Trophoblast cell (in vitro differentiated cells and primary cell): Measurements from ENCODE around the gene SF3A2.

Experiments
- DNase-seq, 2 donors: peaks; one replicate each; pipeline ENCODE4 v3.0.0-alpha.2; 2016
- H2AFZ ChIP-seq: 2 replicates; pipeline ENCODE4 v1.6.1; 2013; ENCODE audit warnings: low read length, moderate library complexity, mild to moderate bottlenecking; ENCODE audit not compliant: insufficient read depth, poor library complexity
- H2AK5ac ChIP-seq: 2 replicates; pipeline ENCODE4 v1.6.1; 2013; ENCODE audit warnings: mild to moderate bottlenecking, low read length
- H2BK120ac ChIP-seq: 2 replicates; pipeline ENCODE4 v1.6.1; 2013; ENCODE audit warnings: low read length, mild to moderate bottlenecking, moderate library complexity; ENCODE audit not compliant: insufficient read depth, poor library complexity
- H2BK12ac ChIP-seq: 2 replicates; pipeline ENCODE4 v1.6.1; 2013; ENCODE audit warnings: mild to moderate bottlenecking, low read length, moderate library complexity
- H2BK5ac ChIP-seq: 2 replicates; pipeline ENCODE4 v1.6.1; 2013; ENCODE audit warnings: low read length, low read depth, moderate library complexity, mild to moderate bottlenecking; ENCODE audit not compliant: poor library complexity
- H3K14ac ChIP-seq: 2 replicates; pipeline ENCODE4 v1.6.1; 2013; ENCODE audit warnings: mild to moderate bottlenecking, low read length
- H3K18ac ChIP-seq: 2 replicates; pipeline ENCODE4 v1.6.1; 2013; ENCODE audit warnings: mild to moderate bottlenecking, low read length
- H3K23ac ChIP-seq: 2 replicates; pipeline ENCODE4 v1.6.1; 2013; ENCODE audit warnings: low read length
- H3K27ac ChIP-seq: 2 replicates; pipeline ENCODE4 v1.5.1; 2013; ENCODE audit warnings: low read depth, mild to moderate bottlenecking, inconsistent platforms, low read length, moderate library complexity
- H3K27me3 ChIP-seq: 2 replicates; pipeline ENCODE4 v1.6.1; 2013; ENCODE audit warnings: inconsistent platforms, mild to moderate bottlenecking, low read length, moderate library complexity; ENCODE audit not compliant: insufficient read depth
- H3K36me3 ChIP-seq, 2 experiments: 1 replicate in 1 of 2; 2 replicates in 1 of 2; pipeline ENCODE4 v1.6.1; 2013; ENCODE audit warnings: low read length in 2 of 2, mild to moderate bottlenecking in 2 of 2, moderate library complexity in 1 of 2; ENCODE audit not compliant: insufficient read depth in 2 of 2, control insufficient read depth in 1 of 2
- H3K4ac ChIP-seq: 2 replicates; pipeline ENCODE4 v1.6.1; 2013; ENCODE audit warnings: low read depth, mild to moderate bottlenecking, low read length, moderate library complexity
- H3K4me1 ChIP-seq, 2 experiments: 1 replicate in 1 of 2; 2 replicates in 1 of 2; pipeline ENCODE4 v1.6.1; 2013; ENCODE audit warnings: low read length in 2 of 2, mild to moderate bottlenecking in 2 of 2, moderate library complexity in 1 of 2; ENCODE audit not compliant: insufficient read depth in 2 of 2, control insufficient read depth in 1 of 2
- H3K4me2 ChIP-seq: 2 replicates; pipeline ENCODE4 v1.6.1; 2013; ENCODE audit warnings: inconsistent platforms, mild to moderate bottlenecking, low read length, moderate library complexity
- H3K4me3 ChIP-seq: 2 replicates; pipeline ENCODE4 v1.5.1; 2013; ENCODE audit warnings: mild to moderate bottlenecking, low read depth, low read length, inconsistent platforms
- H3K79me1 ChIP-seq: one replicate; pipeline ENCODE4 v1.6.1; 2013; ENCODE audit warnings: low read length
- H3K79me2 ChIP-seq: 2 replicates; pipeline ENCODE4 v1.6.1; 2013; ENCODE audit warnings: low read length, mild to moderate bottlenecking; ENCODE audit not compliant: control insufficient read depth, insufficient read depth, poor library complexity
- H3K9ac ChIP-seq: 2 replicates; pipeline ENCODE4 v1.6.1; 2013; ENCODE audit warnings: mild to moderate bottlenecking, low read length
- H3K9me3 ChIP-seq: 2 replicates; pipeline ENCODE4 v1.6.1; 2013; ENCODE audit warnings: low read depth, mild to moderate bottlenecking, control low read depth, inconsistent platforms, low read length; ENCODE audit not compliant: insufficient read depth
- H4K12ac ChIP-seq: 2 replicates; pipeline ENCODE4 v1.6.1; 2013; ENCODE audit warnings: low read depth, mild to moderate bottlenecking, low read length, moderate library complexity
- H4K8ac ChIP-seq: 2 replicates; pipeline ENCODE4 v1.6.1; 2013; ENCODE audit warnings: low read depth, mild to moderate bottlenecking, low read length, moderate library complexity
- H4K91ac ChIP-seq: one replicate; pipeline ENCODE4 v1.6.1; 2013; ENCODE audit warnings: low read depth, mild to moderate bottlenecking, low read length, moderate library complexity
- WGBS: extraction: QIAGEN DNeasy Blood & Tissue Kit; methylation state at CpG from one replicate; pipeline ENCODE4 v1.1.7; 2013; ENCODE audit warnings: missing lambda C conversion rate; ENCODE audit not compliant: insufficient read length, insufficient coverage; ENCODE audit errors: extremely low coverage; 5-methylcytosine and 5-hydroxymethylcytosine counted together

Gene SF3A2

GRCh38 chr19:2190848-2191455 lies 45.7 kb upstream of the SF3A2 start:
- Histone ChIP-seq H3K4me3 (no peak overlapping the region), H2AK5ac (no peak overlapping the region), H2BK120ac (no peak overlapping the region), H3K18ac (no peak overlapping the region), H3K9me3 (peaks cover 5% of the 10 kb centered on the region), H3K4me1 (peaks cover 9% of the 10 kb centered on the region in 2 experiments), H3K36me3 (peaks cover 68 to 69% of the 10 kb centered on the region in 2 experiments), H3K27ac (no peak overlapping the region), H2BK12ac (no peak overlapping the region), H3K23ac (no peak overlapping the region), H2AFZ (no peak overlapping the region), H4K12ac (no peak overlapping the region), H3K79me1 (no peaks in the 10 kb centered on the region), H3K4me2 (no peak overlapping the region), H3K79me2 (no peaks in the 10 kb centered on the region), H3K9ac (no peak overlapping the region), H3K4ac (no peak overlapping the region), H3K14ac (no peak overlapping the region), H2BK5ac (no peak overlapping the region), H4K8ac (no peak overlapping the region), H3K27me3 (no peaks in the 10 kb centered on the region), H4K91ac (no peak overlapping the region)
- DNase-seq = no peak
- no CpG with 5 or more reads among the region's 37 CpGs for WGBS

DNA sequence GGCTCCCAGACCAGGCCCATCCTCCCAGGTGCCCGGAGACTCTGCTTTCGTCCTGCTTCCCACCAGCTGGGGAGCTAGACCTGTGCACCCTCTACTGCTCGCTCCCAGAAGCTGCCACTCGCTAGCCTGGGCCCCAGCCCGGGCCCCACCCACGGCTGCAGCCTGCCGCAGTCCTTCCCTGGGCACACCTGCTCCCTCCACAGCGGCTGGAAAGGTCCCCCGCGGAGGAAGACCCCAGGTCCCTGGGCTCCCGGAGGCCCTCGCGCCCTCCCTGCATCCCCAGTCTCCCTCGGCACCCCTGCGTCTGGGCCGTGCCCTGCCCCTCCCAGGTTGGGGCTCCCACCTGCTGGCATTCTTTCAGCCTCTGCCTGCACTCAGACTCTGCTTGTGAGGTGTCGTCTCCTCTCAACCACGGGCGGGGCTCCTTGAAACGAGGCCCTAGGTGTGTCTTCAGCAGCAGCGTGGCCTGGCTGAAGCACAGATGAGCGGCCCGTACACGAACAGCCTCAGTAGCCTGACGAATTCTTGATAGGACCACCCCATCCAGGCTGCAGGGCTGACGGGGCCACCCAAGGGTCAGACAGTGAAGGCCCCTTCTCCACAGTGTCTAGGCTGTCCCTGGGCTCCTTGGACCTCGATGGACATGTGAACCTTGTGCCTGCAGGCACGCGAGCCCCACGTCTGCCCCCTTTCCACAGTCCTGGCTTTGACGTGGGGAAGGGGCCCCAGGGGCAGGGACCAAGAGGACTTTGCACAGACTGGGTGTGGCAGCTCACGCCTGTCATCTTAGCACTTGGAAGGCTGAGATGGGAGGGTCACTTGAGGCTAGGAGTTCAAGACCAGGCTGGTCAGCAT lies 44.9 kb upstream of the SF3A2 start:
- no peaks in the 10 kb centered on the region for H3K79me2 ChIP-seq
- no peak overlapping the region for H3K23ac ChIP-seq
- no peak overlapping the region for H3K4ac ChIP-seq
- no peak overlapping the region for H2AK5ac ChIP-seq
- H2BK120ac ChIP-seq = no peak overlapping the region
- no peak overlapping the region for H4K12ac ChIP-seq
- no peak overlapping the region for H3K18ac ChIP-seq
- peaks cover 1 to 2% of the 10 kb centered on the region in 2 experiments for H3K4me1 ChIP-seq
- no peak overlapping the region for H4K91ac ChIP-seq
- no peaks in the 10 kb centered on the region for H3K79me1 ChIP-seq
- no peak overlapping the region for H3K4me3 ChIP-seq
- WGBS = no CpG with 5 or more reads among the region's 32 CpGs
- H3K9ac ChIP-seq = no peak overlapping the region
- no peaks in the 10 kb centered on the region for H3K27me3 ChIP-seq
- no peak overlapping the region for H2AFZ ChIP-seq
- DNase-seq = no peak
- no peak overlapping the region for H3K27ac ChIP-seq
- peaks cover 5% of the 10 kb centered on the region for H3K9me3 ChIP-seq
- no peak overlapping the region for H3K4me2 ChIP-seq
- no peak overlapping the region for H2BK5ac ChIP-seq
- H3K36me3 ChIP-seq = peaks cover 72 to 73% of the 10 kb centered on the region in 2 experiments
- H3K14ac ChIP-seq = no peak overlapping the region
- H4K8ac ChIP-seq = no peak overlapping the region
- no peak overlapping the region for H2BK12ac ChIP-seq

GRCh38 chr19:2192862-2193261 lies 43.8 kb upstream of the SF3A2 start:
- Histone ChIP-seq H2AK5ac (no peak overlapping the region), H2AFZ (no peak overlapping the region), H3K4me3 (no peak overlapping the region), H4K91ac (no peak overlapping the region), H3K79me1 (no peaks in the 10 kb centered on the region), H3K9ac (no peak overlapping the region), H3K9me3 (peaks cover 5% of the 10 kb centered on the region), H3K4me1 (no peaks in the 10 kb centered on the region), H3K36me3 (peaks cover 72 to 77% of the 10 kb centered on the region in 2 experiments), H2BK120ac (no peak overlapping the region), H3K18ac (no peak overlapping the region), H3K27me3 (no peaks in the 10 kb centered on the region), H4K12ac (no peak overlapping the region), H2BK5ac (no peak overlapping the region), H3K4me2 (no peak overlapping the region), H3K4ac (no peak overlapping the region), H3K23ac (no peak overlapping the region), H3K14ac (no peak overlapping the region), H4K8ac (no peak overlapping the region), H3K79me2 (no peaks in the 10 kb centered on the region), H3K27ac (no peak overlapping the region), H2BK12ac (no peak overlapping the region)
- DNase-seq = no peak
- WGBS = no CpG with 5 or more reads among the region's 17 CpGs

DNA sequence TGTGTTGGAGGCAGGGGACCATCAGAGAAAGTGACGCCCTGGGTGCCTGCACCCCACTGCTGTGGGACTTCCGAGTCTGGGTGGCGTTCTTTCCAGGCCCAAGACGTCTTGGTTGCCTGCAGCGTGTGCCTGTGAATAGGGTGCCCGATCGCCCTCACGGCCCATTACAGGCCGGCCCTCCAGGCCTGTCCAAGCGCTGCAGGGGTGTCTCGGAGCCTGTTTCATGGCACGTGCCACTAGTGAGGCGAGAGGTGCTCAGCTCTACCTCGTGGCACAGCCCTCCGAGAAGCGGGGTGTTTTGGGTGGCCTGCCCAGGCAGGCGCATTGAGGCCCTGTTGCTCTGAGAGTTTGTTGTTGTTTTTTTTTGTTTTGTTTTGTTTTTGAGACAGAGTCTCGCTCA lies 42.8 kb upstream of the SF3A2 start:
- Histone ChIP-seq H2AFZ (no peak overlapping the region), H3K79me1 (no peaks in the 10 kb centered on the region), H3K9me3 (peaks cover 5% of the 10 kb centered on the region), H4K12ac (no peak overlapping the region), H3K14ac (no peak overlapping the region), H3K4me1 (no peaks in the 10 kb centered on the region), H3K36me3 (peaks cover 68 to 72% of the 10 kb centered on the region in 2 experiments), H3K18ac (no peak overlapping the region), H3K4me2 (no peak overlapping the region), H2BK12ac (no peak overlapping the region), H4K8ac (no peak overlapping the region), H4K91ac (no peak overlapping the region), H3K23ac (no peak overlapping the region), H3K4ac (no peak overlapping the region), H2BK120ac (no peak overlapping the region), H3K27ac (no peak overlapping the region), H3K79me2 (no peaks in the 10 kb centered on the region), H3K27me3 (no peaks in the 10 kb centered on the region), H2AK5ac (no peak overlapping the region), H3K9ac (no peak overlapping the region), H2BK5ac (no peak overlapping the region), H3K4me3 (peak overlapping the region; percentile 24)
- no CpG with 5 or more reads among the region's 18 CpGs for WGBS
- no peak for DNase-seq
